HG02798 (cell line): ENCODE measurements around the gene PDGFA.

Source experiments
- ATAC-seq: cut with Tn5 transposase; IDR thresholded peaks from one replicate; pipeline ENCODE4 v1.9.1; 2021; ENCODE audit warnings: mild to moderate bottlenecking; ENCODE audit not compliant: unreplicated experiment, poor library complexity

PDGFA gene

DNA sequence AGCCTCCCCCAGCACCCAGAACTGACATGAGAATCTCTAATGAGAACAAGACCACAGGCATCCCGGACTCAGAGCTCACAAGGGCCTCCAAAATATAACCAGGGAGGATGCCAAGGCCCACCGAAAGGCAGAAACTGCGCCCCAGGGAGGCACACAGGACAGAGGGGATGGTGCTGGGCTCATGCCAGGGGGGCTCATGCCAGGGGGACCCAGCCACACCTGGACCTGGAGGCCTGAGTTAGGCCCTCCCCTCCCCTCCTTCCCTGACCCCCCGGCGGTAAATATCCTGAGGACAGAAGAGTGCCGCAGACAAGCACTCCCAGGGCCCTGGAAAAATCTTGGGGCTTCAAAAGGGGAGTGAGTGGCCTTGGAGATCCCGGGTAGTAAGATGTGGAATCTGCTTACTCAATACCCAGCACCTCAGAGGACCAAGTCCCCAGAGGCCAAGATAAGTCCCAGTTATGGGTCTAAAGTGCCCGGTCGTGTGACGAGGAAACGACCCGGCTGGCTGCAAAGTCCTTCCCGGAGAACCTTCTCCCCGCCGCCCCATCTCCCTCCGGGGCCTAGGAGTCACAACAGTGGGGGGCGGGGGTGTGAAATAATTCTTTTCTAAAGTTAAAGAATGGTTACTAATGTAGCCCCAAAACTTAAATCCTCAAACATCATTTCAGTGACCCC, 11.9 kb downstream of the PDGFA start:
- ATAC-seq: no peak

DNA sequence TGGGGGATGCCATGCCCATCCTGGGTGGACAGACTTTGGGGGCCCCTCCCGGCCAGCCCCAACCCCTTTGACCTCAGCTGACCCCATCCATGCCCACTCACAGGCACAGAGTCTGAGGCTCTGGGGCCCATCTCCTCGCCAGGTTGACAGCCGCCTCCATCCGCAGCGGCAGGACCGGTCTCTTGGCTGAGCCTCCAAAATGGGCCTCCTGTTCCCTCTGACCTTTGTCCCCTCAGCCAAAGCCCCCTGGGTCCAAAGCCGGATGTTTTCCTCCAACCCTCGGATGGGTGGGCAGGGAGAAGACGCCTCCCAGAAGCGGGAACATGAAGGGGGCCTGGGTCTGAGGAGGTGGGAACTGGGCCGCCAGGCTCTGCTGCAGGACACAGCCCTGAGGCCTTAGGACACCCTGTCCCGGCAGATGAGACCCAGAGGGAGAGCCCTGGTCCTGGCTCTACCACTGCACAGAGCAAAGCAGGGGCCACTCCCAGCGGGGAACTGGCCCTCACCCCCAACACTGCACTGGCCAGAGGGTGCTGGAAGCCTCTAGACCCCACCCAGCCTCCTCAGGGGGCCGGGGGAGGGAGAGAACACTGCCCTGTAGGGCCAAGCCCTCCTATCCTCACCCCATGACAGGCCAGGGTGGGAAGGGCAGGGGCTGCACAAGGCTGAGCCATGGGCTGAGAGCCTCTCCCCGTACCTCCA, 12.6 kb downstream of the PDGFA start:
- ATAC-seq: no peak

- ATAC-seq: no peak
Observed at GRCh38 chr7:506391-506831, 13.2 kb downstream of the PDGFA start.

DNA sequence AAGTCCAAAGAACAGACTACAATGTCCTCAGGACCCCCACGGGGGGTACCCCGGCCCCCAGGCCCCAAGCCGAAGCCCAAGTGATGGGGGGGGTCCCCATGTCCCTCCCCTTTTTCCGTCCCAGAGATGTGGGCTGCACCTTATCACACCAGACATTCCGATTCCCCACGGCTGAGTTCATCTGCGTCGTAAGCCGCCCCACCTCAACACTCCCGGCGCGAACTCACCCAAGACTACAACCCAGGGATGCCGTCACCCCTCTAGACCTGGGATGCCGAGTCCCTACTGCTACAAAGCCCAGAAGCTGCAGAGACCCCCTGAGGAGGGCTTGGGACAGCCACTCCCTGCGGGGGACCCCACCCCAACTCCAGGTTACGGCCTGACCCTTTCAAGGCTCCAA, 14.5 kb downstream of the PDGFA start:
- ATAC-seq: no peak

- ATAC-seq: no peak
Observed at GRCh38 chr7:504221-505111, 15.2 kb downstream of the PDGFA start.

GRCh38 chr7:503575-504111, 16.0 kb downstream of the PDGFA start:
- ATAC-seq: no peak

DNA sequence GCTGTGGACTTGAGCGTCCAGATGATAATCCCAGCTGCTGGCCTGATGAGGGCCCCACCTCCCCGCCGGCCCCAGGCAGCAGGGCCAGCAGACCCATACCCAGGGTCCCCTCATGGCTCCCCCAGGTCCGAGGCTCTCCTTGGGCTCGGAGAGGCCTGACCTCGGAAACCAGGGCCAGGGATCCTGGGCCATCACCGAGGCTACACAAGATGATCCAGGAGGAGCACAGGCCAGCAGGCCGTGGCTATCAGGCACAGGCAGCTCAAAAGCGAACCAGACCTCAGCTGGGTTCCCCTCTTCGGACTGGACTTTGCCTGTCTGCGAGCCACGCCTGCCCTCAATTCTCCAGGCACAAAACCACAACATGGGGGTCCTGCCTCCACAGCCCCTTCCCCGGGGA, 17.4 kb downstream of the PDGFA start:
- ATAC-seq: no peak

DNA sequence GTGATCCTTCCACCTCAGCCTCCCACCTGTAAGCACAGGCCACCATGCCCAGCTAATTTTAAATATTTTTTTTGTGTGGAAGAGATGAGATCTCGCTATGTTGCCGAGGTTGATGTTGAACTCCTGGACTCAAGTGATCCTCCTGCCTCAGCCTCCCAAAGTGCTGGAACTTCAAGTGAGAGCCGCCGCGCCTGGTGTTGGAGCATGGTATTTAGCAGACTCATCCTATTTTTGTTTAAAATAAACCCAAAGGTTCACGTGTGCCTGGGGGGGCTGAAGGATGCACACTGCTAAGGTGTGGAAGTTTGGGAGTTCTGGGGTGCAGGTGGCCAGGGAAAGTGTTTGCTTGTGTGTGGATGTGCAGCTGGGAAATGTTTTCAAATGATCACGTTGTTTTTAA, 18.1 kb downstream of the PDGFA start:
- ATAC-seq: no peak

DNA sequence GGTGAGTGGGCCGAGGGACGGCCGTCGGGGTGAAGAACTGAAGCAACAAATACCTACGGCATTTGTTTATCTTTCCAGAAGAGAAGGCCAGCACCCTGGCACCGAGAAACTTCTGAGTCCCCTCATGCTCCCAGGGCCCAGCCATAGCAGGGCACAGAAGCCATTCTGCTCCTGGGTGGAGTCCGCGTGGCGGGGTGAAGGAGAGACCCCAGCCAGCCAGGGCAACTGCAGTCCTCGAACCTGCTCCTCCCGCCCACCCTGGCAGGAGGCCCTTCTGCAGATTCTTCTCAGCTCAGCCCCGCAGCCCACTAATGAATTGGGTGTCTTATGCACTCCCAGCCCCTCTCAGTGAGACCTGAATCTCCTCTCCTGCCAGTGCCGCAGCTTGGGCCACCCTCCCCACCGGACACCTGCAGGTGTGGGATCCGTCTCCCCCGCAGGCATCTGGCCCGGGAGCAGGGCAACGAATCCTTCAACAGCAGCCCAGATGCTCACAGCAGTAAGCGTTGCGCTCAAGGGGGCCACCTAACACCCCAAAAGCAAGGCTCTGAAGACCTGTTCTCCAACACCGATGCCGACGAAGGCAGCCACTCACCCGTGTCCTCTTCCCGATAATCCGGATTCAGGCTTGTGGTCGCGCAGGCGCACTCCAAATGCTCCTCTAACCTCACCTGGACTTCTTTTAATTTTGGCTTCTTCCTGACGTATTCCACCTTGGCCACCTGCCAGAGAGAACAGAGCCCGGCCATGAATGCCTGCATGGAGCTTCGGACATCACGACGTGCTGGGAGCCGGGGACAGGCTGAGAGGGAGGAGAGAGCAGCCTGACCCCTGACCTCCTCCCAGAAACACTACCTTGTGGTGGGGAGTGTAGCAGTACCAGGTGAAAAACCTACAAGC, 18.9 kb downstream of the PDGFA start:
- ATAC-seq: no peak

DNA sequence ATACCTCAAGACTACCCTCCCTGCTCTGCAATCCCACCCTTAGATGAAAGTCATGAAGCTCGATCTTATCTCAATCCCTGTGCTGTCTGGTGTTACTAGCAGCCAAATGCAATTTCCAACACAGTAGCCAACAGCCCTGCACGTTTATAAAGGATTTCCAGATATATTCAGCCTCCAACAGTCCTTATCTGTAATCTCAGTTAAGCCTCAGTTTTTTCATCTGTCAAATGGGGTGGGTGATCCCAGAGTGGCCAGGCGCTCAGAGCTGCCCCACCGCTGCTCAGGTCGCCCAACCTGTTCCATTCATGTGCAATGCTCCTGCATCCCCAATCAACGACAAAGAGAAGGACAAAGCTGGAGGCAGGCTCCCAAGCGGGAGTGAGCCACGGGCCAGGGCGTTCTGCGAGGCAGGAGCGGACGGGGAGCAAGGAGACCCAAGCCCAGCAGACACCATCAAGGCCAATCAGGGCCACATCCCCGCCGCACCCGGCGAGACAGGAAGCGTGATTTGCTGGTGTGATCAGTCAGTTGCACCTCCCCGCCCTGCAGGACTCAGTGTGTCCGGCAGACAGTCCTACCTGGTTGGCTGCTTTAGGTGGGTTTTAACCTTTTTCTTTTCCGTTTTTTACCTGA, 19.7 kb downstream of the PDGFA start:
- ATAC-seq: no peak

- no peak for ATAC-seq
Observed at GRCh38 chr7:498678-499641, 20.7 kb downstream of the PDGFA start.

DNA sequence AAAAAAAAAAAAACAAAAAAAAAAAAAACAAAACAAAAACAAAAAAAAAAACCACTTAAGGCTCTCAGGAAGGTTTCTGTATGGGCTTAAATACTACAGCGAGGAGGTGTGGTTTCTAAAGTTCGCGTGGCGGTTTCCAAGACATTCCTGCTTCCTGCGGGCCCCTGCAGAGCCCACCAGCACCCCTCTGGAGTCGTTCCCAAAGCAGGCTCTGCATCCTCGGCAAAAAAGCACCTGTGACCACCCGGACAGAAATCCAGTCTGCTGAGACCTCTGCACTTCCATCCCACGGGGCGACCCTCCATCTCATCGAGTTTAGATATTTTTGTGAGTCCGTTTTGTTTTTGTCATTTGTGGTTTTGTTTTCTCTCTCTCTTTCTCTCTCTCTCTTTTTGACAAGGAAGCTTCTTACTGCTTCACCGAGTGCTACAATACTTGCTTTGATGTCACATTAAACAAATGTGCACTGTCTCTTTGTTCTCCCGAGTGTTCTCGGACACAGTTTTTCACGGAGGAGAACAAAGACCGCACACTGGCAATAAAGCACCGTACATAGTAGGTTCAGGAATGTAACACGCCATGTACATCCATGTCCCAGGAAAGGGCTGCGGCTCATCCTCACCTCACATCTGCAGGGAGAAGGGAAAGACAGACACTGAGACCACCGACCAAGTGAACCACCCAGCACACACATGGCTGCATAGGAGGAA, 21.5 kb downstream of the PDGFA start:
- ATAC-seq: no peak

DNA sequence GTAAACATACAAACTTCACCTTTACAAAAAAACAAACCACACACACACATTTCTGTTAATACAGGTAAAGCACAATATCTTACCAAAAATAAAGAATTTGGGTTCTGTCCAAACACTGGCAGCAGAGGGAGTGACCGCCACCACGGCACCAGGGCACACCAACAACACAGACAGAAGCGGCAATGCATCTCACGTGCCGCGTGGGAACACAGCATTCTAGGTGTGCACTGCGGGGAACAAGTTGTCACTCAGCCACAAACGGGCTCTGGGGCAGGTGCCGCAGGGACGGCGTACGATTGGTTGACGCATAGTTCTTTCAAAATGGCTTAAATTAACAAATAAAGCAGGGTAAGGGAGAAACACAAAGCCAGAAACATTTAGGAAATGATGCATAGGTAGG, 22.3 kb downstream of the PDGFA start:
- ATAC-seq: no peak

DNA sequence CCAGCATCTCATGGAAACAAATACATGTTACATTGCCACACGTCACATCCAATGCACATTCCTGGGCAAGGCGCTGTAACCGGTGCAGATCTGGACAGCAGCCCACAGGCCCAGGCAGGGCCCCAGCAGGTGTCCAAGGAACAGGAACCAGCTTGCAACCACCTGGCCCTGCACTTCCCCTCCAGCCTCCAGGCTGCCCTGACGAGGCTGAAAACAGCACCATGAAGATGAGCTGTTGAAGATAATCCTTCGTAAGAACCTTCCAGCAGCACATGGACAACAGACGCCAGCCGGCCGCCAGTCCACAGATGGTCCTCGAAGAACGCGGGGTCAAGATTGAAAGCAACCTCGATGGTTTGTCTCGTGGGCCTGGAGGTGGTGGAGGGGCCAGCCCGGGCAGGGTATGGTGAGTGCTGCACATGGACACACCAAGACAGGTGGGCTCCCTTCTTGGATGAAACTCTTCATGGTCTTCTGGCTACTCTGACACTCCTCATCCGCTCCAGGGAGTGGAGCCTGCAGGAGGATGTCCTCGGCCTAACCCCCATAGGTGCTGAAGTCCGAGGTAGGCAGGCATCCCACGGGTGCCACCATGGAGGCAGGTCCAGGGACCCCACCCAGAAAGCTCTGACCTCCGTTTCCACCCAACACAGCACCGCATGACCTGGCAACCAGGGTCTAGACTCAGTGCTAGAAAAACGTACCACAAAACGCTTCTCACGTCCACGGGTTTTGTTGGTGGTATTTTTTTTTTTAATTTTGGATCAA, 22.9 kb downstream of the PDGFA start:
- no peak for ATAC-seq

GRCh38 chr7:495761-496321, 23.8 kb downstream of the PDGFA start:
- ATAC-seq: no peak

DNA sequence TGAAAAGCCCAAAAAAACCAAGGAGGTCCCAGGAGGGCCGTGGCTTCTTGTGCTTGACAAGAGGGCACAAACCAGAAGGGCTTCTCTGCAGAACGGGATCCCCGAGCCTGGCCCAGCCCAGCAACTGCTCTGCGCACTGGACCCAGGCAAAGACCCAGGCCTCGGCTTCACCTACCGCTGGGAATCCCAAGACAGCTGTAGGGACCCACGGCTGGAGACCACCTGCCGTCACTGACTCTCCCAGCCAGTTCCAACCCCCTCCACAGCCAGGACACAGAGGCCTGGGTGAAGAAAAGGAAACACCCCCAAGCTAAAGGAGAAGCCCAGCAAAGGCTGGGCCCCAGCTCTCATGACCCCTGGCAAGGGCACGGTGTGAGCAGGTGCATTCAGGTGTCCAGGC, 24.3 kb downstream of the PDGFA start:
- ATAC-seq: no peak

GRCh38 chr7:494906-495305, 24.7 kb downstream of the PDGFA start:
- no peak for ATAC-seq
